Vagina (tissue), 2 donors: ENCODE data around the gene GGA1.

Experiments
- CTCF ChIP-seq, 3 experiments: fragments of 450-650 bp in 2 of 3; fragments of 200-600 bp in 1 of 3; sonication (generic) in 1 of 3; IDR thresholded peaks; one replicate each; pipeline ENCODE4 v1.5.1; 2017 to 2019; ENCODE audit warnings: antibody characterized with exemption in 3 of 3, mild to moderate bottlenecking in 2 of 3, moderate library complexity in 2 of 3
- POLR2A ChIP-seq, 2 donors: fragments of 450-650 bp; IDR thresholded peaks; one replicate each; pipeline ENCODE4 v1.6.1; 2017; ENCODE audit warnings: antibody characterized with exemption in 2 of 2, mild to moderate bottlenecking in 2 of 2, moderate library complexity in 2 of 2
- POLR2AphosphoS5 ChIP-seq, 2 donors: sonication (generic); formaldehyde crosslinking; IDR thresholded peaks; one replicate each; pipeline ENCODE4 v1.9.0; 2017; ENCODE audit warnings: antibody characterized with exemption in 2 of 2, mild to moderate bottlenecking in 2 of 2, low read depth in 1 of 2; ENCODE audit not compliant: insufficient read depth in 1 of 2

GRCh38 chr22:37563153-37564081 is 45.2 kb upstream of the GGA1 start:
- TF ChIP-seq POLR2AphosphoS5 (IDR thresholded peaks at IDR 0.05; ENCODE audit: insufficient read depth in 1 of 2, low read depth in 1 of 2) (peak in 1 of 2 donors; percentile 78), CTCF (IDR thresholded peaks at IDR 0.05) (no peak), POLR2A (IDR thresholded peaks at IDR 0.05) (no peak)
